H4 (cell line): ENCODE results near the gene MEF2D. TPM values are rescaled to one million over a fixed set of nuclear protein-coding genes. Genes with fewer than 3 reads are reported as not detected.

ENCODE experiments used
- DNase-seq: peaks from one replicate; pipeline ENCODE4 v3.0.0-alpha.2; 2015; ENCODE audit warnings: low spot score
- total RNA-seq: library from RNA; depleted of rRNA; stranded (reverse); fragments of >200 nt; shearing (Covaris generic); gene quantifications from 2 replicates; pipeline ENCODE4 v1.2.3, GENCODE V29; 2014; rRNA removed

Gene MEF2D
- 3.9 and 7.9 TPM in 2 replicates for total RNA-seq

- no peak for DNase-seq
Measured at GRCh38 chr1:156500543-156500792, at the start of gene MEF2D. Gene MEF2D, minus strand, starts transcription at chr1:156500775. Its CDS starts 17,483 bp downstream, at chr1:156483292.

- no peak for DNase-seq
Measured at GRCh38 chr1:156550346-156550745, 49.8 kb upstream of the MEF2D start.

GRCh38 chr1:156549831-156550230 is 49.3 kb upstream of the MEF2D start:
- no peak for DNase-seq

- no peak for DNase-seq
Measured at GRCh38 chr1:156549390-156549789, 48.8 kb upstream of the MEF2D start.

- no peak for DNase-seq
Measured at GRCh38 chr1:156547982-156548381, 47.4 kb upstream of the MEF2D start.

- DNase-seq, result no peak
Measured at GRCh38 chr1:156547434-156547833, 46.9 kb upstream of the MEF2D start.

GRCh38 chr1:156546267-156546666 is 45.7 kb upstream of the MEF2D start:
- no peak for DNase-seq

- DNase-seq, result no peak
Measured at GRCh38 chr1:156544592-156545102, 44.1 kb upstream of the MEF2D start.

- DNase-seq, result no peak
Measured at GRCh38 chr1:156543066-156543465, 42.5 kb upstream of the MEF2D start.

GRCh38 chr1:156540955-156541354 is 40.4 kb upstream of the MEF2D start:
- DNase-seq, result no peak

GRCh38 chr1:156539818-156540355 is 39.3 kb upstream of the MEF2D start:
- DNase-seq, result no peak

- DNase-seq, result no peak
Measured at GRCh38 chr1:156538711-156539440, 38.3 kb upstream of the MEF2D start.

- DNase-seq, result no peak
Measured at GRCh38 chr1:156537027-156537426, 36.5 kb upstream of the MEF2D start.

- no peak for DNase-seq
Measured at GRCh38 chr1:156534424-156535060, 34.0 kb upstream of the MEF2D start.

- no peak for DNase-seq
Measured at GRCh38 chr1:156533568-156534220, 33.1 kb upstream of the MEF2D start.

GRCh38 chr1:156532374-156532773 is 31.8 kb upstream of the MEF2D start:
- no peak for DNase-seq

- no peak for DNase-seq
Measured at GRCh38 chr1:156530006-156530405, 29.4 kb upstream of the MEF2D start.

GRCh38 chr1:156528875-156529425 is 28.4 kb upstream of the MEF2D start:
- no peak for DNase-seq

GRCh38 chr1:156528231-156528630 is 27.7 kb upstream of the MEF2D start:
- no peak for DNase-seq

- DNase-seq, result no peak
Measured at GRCh38 chr1:156527584-156527983, 27.0 kb upstream of the MEF2D start.

- DNase-seq, result no peak
Measured at GRCh38 chr1:156525856-156526489, 25.4 kb upstream of the MEF2D start.

GRCh38 chr1:156525071-156525501 is 24.5 kb upstream of the MEF2D start:
- DNase-seq, result no peak
